Breast epithelium (tissue), 4 donors: Measurements from ENCODE around the gene THSD7B. TPM values are rescaled to one million over a fixed set of nuclear protein-coding genes. Genes with fewer than 3 reads are reported as not detected.

ENCODE experiments used
- DNase-seq, 2 donors: peaks; one replicate each; pipeline ENCODE4 v3.0.0-alpha.2; 2019; ENCODE audit warnings: low spot score in 2 of 2
- H3K27ac ChIP-seq, 2 donors: fragments of 200-600 bp; sonication (generic) in 1 of 2; one replicate each; pipeline ENCODE4 v1.5.1; 2016 to 2019; ENCODE audit warnings: mild to moderate bottlenecking in 1 of 2
- H3K27me3 ChIP-seq, 2 donors: fragments of 200-600 bp; sonication (generic) in 1 of 2; one replicate each; pipeline versions ENCODE4 v1.5.1 to v1.6.0; 2017 to 2019; ENCODE audit warnings: control low read depth in 1 of 2, mild to moderate bottlenecking in 1 of 2
- H3K36me3 ChIP-seq: fragments of 200-600 bp; one replicate; pipeline ENCODE4 v1.5.1; 2019
- H3K4me1 ChIP-seq, 2 donors: fragments of 200-600 bp; sonication (generic); one replicate each; pipeline ENCODE4 v1.5.1; 2016 to 2019; ENCODE audit warnings: control low read depth in 1 of 2
- H3K4me3 ChIP-seq, 3 donors: fragments of 200-600 bp; sonication (generic); 1 replicate in 2 of 3; 2 replicates in 1 of 3; pipeline ENCODE4 v1.5.1; 2016 to 2019; ENCODE audit warnings: mild to moderate bottlenecking in 3 of 3, moderate library complexity in 2 of 3
- H3K9me3 ChIP-seq, 2 donors: fragments of 200-600 bp; sonication (generic) in 1 of 2; one replicate each; pipeline ENCODE4 v1.5.1; 2016 to 2019; ENCODE audit warnings: control low read depth in 1 of 2
- POLR2A ChIP-seq: fragments of 450-650 bp; IDR thresholded peaks from one replicate; pipeline ENCODE4 v1.6.1; 2016; ENCODE audit warnings: antibody characterized with exemption, mild to moderate bottlenecking, moderate library complexity
- POLR2AphosphoS5 ChIP-seq, 3 donors: sonication (generic); formaldehyde crosslinking; IDR thresholded peaks; one replicate each; pipeline ENCODE4 v1.6.1; 2017; ENCODE audit warnings: antibody characterized with exemption in 3 of 3
- intact Hi-C: fragments of 100-400 bp; cut with DNase I; formaldehyde crosslinking; loops from one replicate; pipeline ENCODE4 v1.15.1; 2023; ENCODE audit warnings: low total_unique reads
- total RNA-seq, 3 donors: library from RNA; depleted of rRNA; stranded (reverse); fragments of >200 nt; gene quantifications; one replicate each; pipeline ENCODE4 v1.1.0, GENCODE V29; 2016
- TF ChIP-seq, protein P1 (sequence below), 3 donors: fragments of 450-650 bp; IDR thresholded peaks; one replicate each; pipeline ENCODE4 v1.5.1; 2016 to 2017; ENCODE audit warnings: antibody characterized with exemption in 3 of 3, mild to moderate bottlenecking in 3 of 3, moderate library complexity in 3 of 3

The THSD7B gene
- total RNA-seq, 3 donors from 2014 or later: 0.73 to 3.3 (median 2.1) TPM

DNA sequence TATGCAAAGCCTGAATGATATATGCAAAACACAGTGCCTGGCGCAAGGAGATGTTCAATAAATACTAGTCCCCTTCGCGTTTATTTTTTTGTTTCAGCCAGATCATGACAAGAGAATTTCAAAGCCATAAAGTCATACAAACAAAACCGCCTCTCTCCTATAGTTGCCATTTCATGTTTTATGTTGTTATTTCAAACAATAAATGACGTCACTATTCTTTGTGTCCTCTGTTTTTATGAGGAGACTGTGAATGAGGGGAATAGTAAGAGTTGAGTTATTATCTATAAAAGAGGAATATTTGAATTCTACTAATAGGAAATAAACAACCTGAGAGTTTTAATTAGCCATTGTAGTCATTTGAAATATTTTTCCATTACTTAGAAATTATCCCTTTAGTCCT is 464.5 kb downstream of the THSD7B start:
- no peak for DNase-seq
- no peaks in the 10 kb centered on the region for H3K27me3 ChIP-seq
- H3K9me3 ChIP-seq: no peaks in the 10 kb centered on the region
- no peak overlapping the region for H3K4me3 ChIP-seq
- H3K4me1 ChIP-seq: no peaks in the 10 kb centered on the region
- intact Hi-C loops: loop anchor here (10.0 kb wide), 1 partner anchor 265 kb away; no protein-coding TSS in a partner anchor
- TF ChIP-seq POLR2A (no peak), POLR2AphosphoS5 (IDR thresholded peaks at IDR 0.05) (no peak)
- TF ChIP-seq, protein P1, sequence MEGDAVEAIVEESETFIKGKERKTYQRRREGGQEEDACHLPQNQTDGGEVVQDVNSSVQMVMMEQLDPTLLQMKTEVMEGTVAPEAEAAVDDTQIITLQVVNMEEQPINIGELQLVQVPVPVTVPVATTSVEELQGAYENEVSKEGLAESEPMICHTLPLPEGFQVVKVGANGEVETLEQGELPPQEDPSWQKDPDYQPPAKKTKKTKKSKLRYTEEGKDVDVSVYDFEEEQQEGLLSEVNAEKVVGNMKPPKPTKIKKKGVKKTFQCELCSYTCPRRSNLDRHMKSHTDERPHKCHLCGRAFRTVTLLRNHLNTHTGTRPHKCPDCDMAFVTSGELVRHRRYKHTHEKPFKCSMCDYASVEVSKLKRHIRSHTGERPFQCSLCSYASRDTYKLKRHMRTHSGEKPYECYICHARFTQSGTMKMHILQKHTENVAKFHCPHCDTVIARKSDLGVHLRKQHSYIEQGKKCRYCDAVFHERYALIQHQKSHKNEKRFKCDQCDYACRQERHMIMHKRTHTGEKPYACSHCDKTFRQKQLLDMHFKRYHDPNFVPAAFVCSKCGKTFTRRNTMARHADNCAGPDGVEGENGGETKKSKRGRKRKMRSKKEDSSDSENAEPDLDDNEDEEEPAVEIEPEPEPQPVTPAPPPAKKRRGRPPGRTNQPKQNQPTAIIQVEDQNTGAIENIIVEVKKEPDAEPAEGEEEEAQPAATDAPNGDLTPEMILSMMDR (IDR thresholded peaks at IDR 0.05): no peak
- H3K36me3 ChIP-seq: no peaks in the 10 kb centered on the region
- H3K27ac ChIP-seq: no peak overlapping the region

DNA sequence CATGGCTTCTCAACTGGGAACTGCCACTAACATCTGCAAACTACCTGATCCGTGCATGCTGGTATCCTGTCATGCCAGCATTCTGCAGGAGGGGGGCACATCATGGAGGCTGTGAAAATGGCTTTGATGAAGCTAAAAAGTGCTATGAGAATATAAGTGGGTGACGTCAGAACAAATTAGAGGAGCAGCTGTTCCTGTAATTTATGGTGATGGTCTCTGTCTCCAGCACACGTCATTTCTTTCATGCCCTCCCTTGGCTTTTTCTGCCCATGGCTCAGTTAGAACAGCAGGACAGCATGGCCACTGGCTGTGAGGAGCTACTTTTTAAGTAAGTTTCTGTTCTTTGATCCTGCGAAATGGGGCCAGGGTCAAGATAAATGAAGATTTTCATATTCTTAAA is 466.3 kb downstream of the THSD7B start:
- Histone ChIP-seq H3K4me3 (no peak overlapping the region), H3K4me1 (no peaks in the 10 kb centered on the region), H3K9me3 (no peaks in the 10 kb centered on the region), H3K36me3 (no peaks in the 10 kb centered on the region), H3K27me3 (no peaks in the 10 kb centered on the region), H3K27ac (no peak overlapping the region)
- intact Hi-C loops: loop anchor here (10.0 kb wide), 1 partner anchor 267 kb away; no protein-coding TSS in a partner anchor
- no peak for TF ChIP-seq POLR2A
- TF ChIP-seq, protein P1 (IDR thresholded peaks at IDR 0.05): no peak
- TF ChIP-seq POLR2AphosphoS5 (IDR thresholded peaks at IDR 0.05): no peak
- DNase-seq: no peak

DNA sequence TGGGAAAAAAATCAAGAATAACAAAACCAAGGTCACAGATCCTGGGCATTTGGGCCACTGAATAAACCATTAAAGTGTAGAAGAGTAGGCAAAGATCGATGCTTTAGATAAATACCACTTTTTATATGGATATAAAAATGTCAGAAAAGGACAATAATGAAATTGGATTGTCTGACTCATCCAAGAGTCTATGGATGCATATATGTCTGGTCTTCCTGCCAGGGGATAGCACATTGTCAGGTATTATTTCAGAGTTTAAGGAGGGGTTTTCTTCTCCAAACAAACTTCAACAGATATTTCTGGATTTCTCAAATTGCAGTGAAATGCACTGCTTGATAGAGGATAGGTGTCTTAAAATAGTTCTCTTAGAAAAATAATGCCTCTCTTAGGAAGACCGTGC is 466.7 kb downstream of the THSD7B start:
- no peak for DNase-seq
- intact Hi-C loops: loop anchor here (10.0 kb wide), 1 partner anchor 267 kb away; no protein-coding TSS in a partner anchor
- Histone ChIP-seq H3K9me3 (no peaks in the 10 kb centered on the region), H3K4me3 (no peak overlapping the region), H3K36me3 (no peaks in the 10 kb centered on the region), H3K27me3 (no peaks in the 10 kb centered on the region), H3K27ac (no peak overlapping the region), H3K4me1 (no peaks in the 10 kb centered on the region)
- TF ChIP-seq, protein P1 (IDR thresholded peaks at IDR 0.05): no peak
- TF ChIP-seq POLR2A (no peak), POLR2AphosphoS5 (IDR thresholded peaks at IDR 0.05) (no peak)

DNA sequence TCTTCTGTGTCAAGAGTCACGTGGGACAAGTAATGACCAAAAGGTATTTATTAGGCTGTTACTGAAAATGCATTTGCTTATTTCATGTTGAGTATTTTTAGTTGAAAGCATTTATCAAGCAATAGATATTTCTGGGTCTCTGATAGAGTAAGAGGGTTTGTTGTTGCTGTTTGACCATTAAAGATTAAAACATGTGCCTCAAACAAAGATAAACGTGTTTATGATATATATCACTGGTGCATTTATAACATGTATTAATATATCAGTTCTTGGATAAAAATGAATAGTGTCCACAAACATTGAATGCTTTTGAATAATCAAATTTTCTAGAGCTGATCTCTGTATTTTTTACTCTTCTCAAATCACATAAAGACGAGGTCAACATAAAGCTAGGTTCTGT is 467.7 kb downstream of the THSD7B start:
- no peak for TF ChIP-seq POLR2A
- TF ChIP-seq, protein P1 (IDR thresholded peaks at IDR 0.05): no peak
- no peak for TF ChIP-seq POLR2AphosphoS5 (IDR thresholded peaks at IDR 0.05)
- Histone ChIP-seq H3K9me3 (no peaks in the 10 kb centered on the region), H3K4me3 (no peak overlapping the region), H3K27me3 (no peaks in the 10 kb centered on the region), H3K36me3 (no peaks in the 10 kb centered on the region), H3K27ac (no peak overlapping the region), H3K4me1 (no peaks in the 10 kb centered on the region)
- intact Hi-C loops: loop anchor here (10.0 kb wide), 1 partner anchor 268 kb away; no protein-coding TSS in a partner anchor
- DNase-seq: no peak

DNA sequence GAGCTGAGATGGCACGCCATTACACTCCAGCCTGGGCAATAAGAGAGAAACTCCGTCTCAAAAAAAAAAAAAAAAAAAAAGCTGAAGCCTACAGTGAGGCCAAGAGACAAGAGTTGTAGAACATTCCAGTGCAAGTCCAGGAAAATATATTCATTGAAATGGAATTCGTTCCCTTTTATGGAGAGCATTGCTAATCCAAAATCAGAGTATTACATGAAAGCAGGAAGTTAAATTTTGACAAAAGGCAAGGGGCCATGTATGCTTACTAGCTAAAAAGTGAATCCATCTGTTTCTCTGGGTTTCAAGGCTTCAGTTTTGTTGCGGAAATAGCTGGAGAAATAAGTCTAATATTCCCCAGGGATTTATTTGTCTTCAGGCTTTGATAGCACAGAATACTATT is 471.7 kb downstream of the THSD7B start:
- no peak for DNase-seq
- H3K27me3 ChIP-seq: no peaks in the 10 kb centered on the region
- H3K27ac ChIP-seq: no peak overlapping the region
- no peaks in the 10 kb centered on the region for H3K9me3 ChIP-seq
- H3K4me1 ChIP-seq: no peaks in the 10 kb centered on the region
- no peak overlapping the region for H3K4me3 ChIP-seq
- intact Hi-C loops: loop anchor here (10.0 kb wide), 1 partner anchor 272 kb away; no protein-coding TSS in a partner anchor
- no peaks in the 10 kb centered on the region for H3K36me3 ChIP-seq
- TF ChIP-seq POLR2A: no peak
- no peak for TF ChIP-seq POLR2AphosphoS5 (IDR thresholded peaks at IDR 0.05)
- TF ChIP-seq, protein P1 (IDR thresholded peaks at IDR 0.05): no peak
